H9 (cell line): ENCODE measurements around the gene CHST13. TPM values are rescaled to one million over a fixed set of nuclear protein-coding genes. Genes with fewer than 3 reads are reported as not detected.

ENCODE experiments used
- DNase-seq: peaks from one replicate; pipeline ENCODE4 v3.0.0-alpha.2; 2017
- H2AFZ ChIP-seq: one replicate; pipeline ENCODE4 v1.6.1; 2013; ENCODE audit warnings: mild to moderate bottlenecking, low read length, control low read depth, moderate library complexity
- H2AK5ac ChIP-seq: 2 replicates; pipeline ENCODE4 v1.6.1; 2013; ENCODE audit warnings: low read length, control low read depth, mixed read lengths; ENCODE audit not compliant: insufficient read length
- H2BK120ac ChIP-seq: one replicate; pipeline ENCODE4 v1.6.1; 2013; ENCODE audit warnings: low read depth, mild to moderate bottlenecking, low read length, control low read depth, inconsistent platforms; ENCODE audit not compliant: poor library complexity, severe bottlenecking
- H2BK12ac ChIP-seq: 2 replicates; pipeline ENCODE4 v1.6.1; 2013; ENCODE audit warnings: low read length, control low read depth, mixed read lengths, low read depth; ENCODE audit not compliant: insufficient read length
- H2BK15ac ChIP-seq: 2 replicates; pipeline ENCODE4 v1.6.1; 2013; ENCODE audit warnings: low read depth, low read length, control low read depth
- H2BK20ac ChIP-seq: one replicate; pipeline ENCODE4 v1.6.1; 2013; ENCODE audit warnings: low read depth, mild to moderate bottlenecking, low read length, control low read depth, inconsistent platforms; ENCODE audit not compliant: poor library complexity, severe bottlenecking
- H2BK5ac ChIP-seq: 2 replicates; pipeline ENCODE4 v1.6.1; 2013; ENCODE audit warnings: low read length, control low read depth, mixed read lengths; ENCODE audit not compliant: insufficient read length
- H3K14ac ChIP-seq: 2 replicates; pipeline ENCODE4 v1.6.1; 2013; ENCODE audit warnings: low read length, control low read depth; ENCODE audit not compliant: insufficient read depth
- H3K18ac ChIP-seq: 2 replicates; pipeline ENCODE4 v1.6.1; 2013; ENCODE audit warnings: low read depth, mild to moderate bottlenecking, mixed read lengths, low read length, control low read depth; ENCODE audit not compliant: insufficient read length
- H3K23ac ChIP-seq: 2 replicates; pipeline ENCODE4 v1.6.1; 2013; ENCODE audit warnings: low read length, control low read depth, mixed read lengths, low read depth; ENCODE audit not compliant: insufficient read length
- H3K23me2 ChIP-seq: 2 replicates; pipeline ENCODE4 v1.6.1; 2013; ENCODE audit warnings: low read depth, mild to moderate bottlenecking, mixed read lengths, low read length, control low read depth; ENCODE audit not compliant: insufficient read length, poor library complexity, severe bottlenecking
- H3K27ac ChIP-seq: 2 replicates; pipeline ENCODE4 v1.5.1; 2013; ENCODE audit warnings: low read length, control low read depth, mixed read lengths, low read depth; ENCODE audit not compliant: insufficient read length
- H3K27me3 ChIP-seq: 2 replicates; pipeline ENCODE4 v1.6.1; 2013; ENCODE audit warnings: low read length, control low read depth, inconsistent platforms; ENCODE audit not compliant: insufficient read depth
- H3K4ac ChIP-seq: 2 replicates; pipeline ENCODE4 v1.6.1; 2013; ENCODE audit warnings: low read depth, mild to moderate bottlenecking, control low read depth, inconsistent platforms, low read length, moderate library complexity
- H3K4me1 ChIP-seq: 2 replicates; pipeline ENCODE4 v1.6.1; 2013; ENCODE audit warnings: low read length, control low read depth, inconsistent platforms; ENCODE audit not compliant: insufficient read depth
- H3K4me2 ChIP-seq: 2 replicates; pipeline ENCODE4 v1.6.1; 2013; ENCODE audit warnings: low read length, control low read depth, mixed read lengths; ENCODE audit not compliant: insufficient read length, insufficient read depth
- H3K56ac ChIP-seq: 2 replicates; pipeline ENCODE4 v1.6.1; 2013; ENCODE audit warnings: low read depth, mild to moderate bottlenecking, mixed read lengths, low read length, control low read depth; ENCODE audit not compliant: insufficient read length
- H3K79me1 ChIP-seq: 2 replicates; pipeline ENCODE4 v1.6.1; 2013; ENCODE audit warnings: low read depth, mild to moderate bottlenecking, moderate library complexity, low read length, control low read depth, inconsistent platforms; ENCODE audit not compliant: insufficient read depth, poor library complexity, severe bottlenecking
- H3K79me2 ChIP-seq: 2 replicates; pipeline ENCODE4 v1.6.1; 2013; ENCODE audit warnings: low read length, control low read depth, inconsistent platforms; ENCODE audit not compliant: insufficient read depth
- H3K9ac ChIP-seq: 2 replicates; pipeline ENCODE4 v1.6.1; 2013; ENCODE audit warnings: low read length, control low read depth, mixed read lengths; ENCODE audit not compliant: insufficient read length; ENCODE audit errors: extremely low read depth
- H3K9me3 ChIP-seq: one replicate; pipeline ENCODE4 v1.6.1; 2013; ENCODE audit warnings: low read depth, low read length, inconsistent platforms; ENCODE audit not compliant: control insufficient read depth
- H3T11ph ChIP-seq: one replicate; pipeline ENCODE4 v1.6.1; 2013; ENCODE audit warnings: mild to moderate bottlenecking, low read length, control low read depth, inconsistent platforms
- H4K20me1 ChIP-seq: one replicate; pipeline ENCODE4 v1.6.1; 2013; ENCODE audit not compliant: control insufficient read depth, insufficient read length, insufficient read depth
- H4K5ac ChIP-seq: 2 replicates; pipeline ENCODE4 v1.6.1; 2013; ENCODE audit warnings: low read depth, mild to moderate bottlenecking, mixed read lengths, low read length, control low read depth; ENCODE audit not compliant: insufficient read length
- H4K8ac ChIP-seq: replicated peaks from 2 replicates; pipeline ENCODE4 v1.6.1; 2013; ENCODE audit warnings: low read length, control low read depth, mixed read lengths, low read depth; ENCODE audit not compliant: insufficient read length
- H4K91ac ChIP-seq: 2 replicates; pipeline ENCODE4 v1.6.1; 2013; ENCODE audit warnings: low read depth, mild to moderate bottlenecking, moderate library complexity, mixed read lengths, low read length, control low read depth; ENCODE audit not compliant: insufficient read length
- H3K27ac Mint-ChIP-seq, 3 experiments: 2 replicates in 2 of 3; 3 replicates in 1 of 3; pipeline ENCODE4 v1.8.0; 2020 to 2021; ENCODE audit warnings: mixed read lengths in 3 of 3, mild to moderate bottlenecking in 1 of 3, moderate library complexity in 1 of 3
- H3K27me3 Mint-ChIP-seq: 2 replicates; pipeline ENCODE4 v1.8.0; 2021; ENCODE audit warnings: low read depth, mild to moderate bottlenecking, moderate library complexity, mixed read lengths
- H3K36me3 Mint-ChIP-seq, 3 experiments: 2 replicates in 2 of 3; 3 replicates in 1 of 3; pipeline ENCODE4 v1.8.0; 2020 to 2021; ENCODE audit warnings: low read depth in 3 of 3, mixed read lengths in 3 of 3; ENCODE audit not compliant: insufficient read depth in 1 of 3
- H3K4me1 Mint-ChIP-seq, 2 experiments: 2 replicates each; pipeline ENCODE4 v1.8.0; 2020; ENCODE audit warnings: mixed read lengths in 2 of 2
- H3K4me3 Mint-ChIP-seq, 2 experiments: 2 replicates in 1 of 2; 3 replicates in 1 of 2; pipeline ENCODE4 v1.8.0; 2020 to 2021; ENCODE audit warnings: mild to moderate bottlenecking in 2 of 2, mixed read lengths in 2 of 2, moderate library complexity in 1 of 2
- H3K9me3 Mint-ChIP-seq, 2 experiments: 2 replicates in 1 of 2; 3 replicates in 1 of 2; pipeline ENCODE4 v1.8.0; 2020; ENCODE audit warnings: mild to moderate bottlenecking in 2 of 2, mixed read lengths in 2 of 2, moderate library complexity in 1 of 2
- WGBS: extraction: QIAGEN DNeasy Blood & Tissue Kit; methylation state at CpG from one replicate; pipeline ENCODE4 v1.1.7; 2013; ENCODE audit warnings: missing lambda C conversion rate, low lambda C conversion rate, mixed read lengths; ENCODE audit not compliant: insufficient read length; ENCODE audit errors: extremely low coverage; 5-methylcytosine and 5-hydroxymethylcytosine counted together
- total RNA-seq: library from RNA; stranded (reverse); gene quantifications from 2 replicates; pipeline ENCODE4 v1.2.1, GENCODE V29; 2021
- TF ChIP-seq, protein P1 (sequence below): fragments of 200-600 bp; sonication (generic); conservative IDR thresholded peaks from 3 replicates; pipeline ENCODE4 v1.8.0; 2021; ENCODE audit warnings: antibody characterized with exemption, mild to moderate bottlenecking

Gene CHST13
- total RNA-seq, 1 experiment from 2014 or later: 0.85 TPM

GRCh38 chr3:126512916-126513650, 10.9 kb upstream of the CHST13 start:
- Histone ChIP-seq H2BK5ac (no peak overlapping the region), H4K8ac (no peak overlapping the region), H3K79me1 (no peaks in the 10 kb centered on the region), H2BK120ac (no peak overlapping the region), H4K5ac (no peak overlapping the region), H3K9ac (no peak overlapping the region), H3K23me2 (no peaks in the 10 kb centered on the region), H3K18ac (no peak overlapping the region), H3K9me3 (no peaks in the 10 kb centered on the region), H3K27ac (no peak overlapping the region), H2AFZ (no peak overlapping the region), H2BK15ac (no peak overlapping the region), H3K4me1 (no peaks in the 10 kb centered on the region), H3K79me2 (no peaks in the 10 kb centered on the region), H3T11ph (no peak overlapping the region), H3K4ac (no peak overlapping the region), H3K14ac (no peak overlapping the region), H3K27me3 (no peaks in the 10 kb centered on the region), H2AK5ac (no peak overlapping the region), H4K20me1 (no peaks in the 10 kb centered on the region), H2BK12ac (no peak overlapping the region), H3K4me2 (no peak overlapping the region), H4K91ac (no peak overlapping the region), H2BK20ac (no peak overlapping the region), H3K56ac (no peak overlapping the region), H3K23ac (no peak overlapping the region)
- no peak overlapping the region for H3K27ac Mint-ChIP-seq
- no peaks in the 10 kb centered on the region for H3K27me3 Mint-ChIP-seq
- H3K36me3 Mint-ChIP-seq: no peaks in the 10 kb centered on the region
- no peaks in the 10 kb centered on the region for H3K4me1 Mint-ChIP-seq
- no CpG with 5 or more reads among the region's 12 CpGs for WGBS
- TF ChIP-seq, protein P1, sequence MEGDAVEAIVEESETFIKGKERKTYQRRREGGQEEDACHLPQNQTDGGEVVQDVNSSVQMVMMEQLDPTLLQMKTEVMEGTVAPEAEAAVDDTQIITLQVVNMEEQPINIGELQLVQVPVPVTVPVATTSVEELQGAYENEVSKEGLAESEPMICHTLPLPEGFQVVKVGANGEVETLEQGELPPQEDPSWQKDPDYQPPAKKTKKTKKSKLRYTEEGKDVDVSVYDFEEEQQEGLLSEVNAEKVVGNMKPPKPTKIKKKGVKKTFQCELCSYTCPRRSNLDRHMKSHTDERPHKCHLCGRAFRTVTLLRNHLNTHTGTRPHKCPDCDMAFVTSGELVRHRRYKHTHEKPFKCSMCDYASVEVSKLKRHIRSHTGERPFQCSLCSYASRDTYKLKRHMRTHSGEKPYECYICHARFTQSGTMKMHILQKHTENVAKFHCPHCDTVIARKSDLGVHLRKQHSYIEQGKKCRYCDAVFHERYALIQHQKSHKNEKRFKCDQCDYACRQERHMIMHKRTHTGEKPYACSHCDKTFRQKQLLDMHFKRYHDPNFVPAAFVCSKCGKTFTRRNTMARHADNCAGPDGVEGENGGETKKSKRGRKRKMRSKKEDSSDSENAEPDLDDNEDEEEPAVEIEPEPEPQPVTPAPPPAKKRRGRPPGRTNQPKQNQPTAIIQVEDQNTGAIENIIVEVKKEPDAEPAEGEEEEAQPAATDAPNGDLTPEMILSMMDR: no peak
- H3K9me3 Mint-ChIP-seq: no peaks in the 10 kb centered on the region
- H3K4me3 Mint-ChIP-seq: no peak overlapping the region
- DNase-seq: no peak
